Right ventricle myocardium inferior (tissue), 1 donor: ENCODE results near the gene F2R. TPM values are rescaled to one million over a fixed set of nuclear protein-coding genes. Genes with fewer than 3 reads are reported as not detected.

Source experiments
- ATAC-seq: fragments of 200-7000 bp; cut with Tn5 transposase; one replicate; pipeline ENCODE4 v1.9.1; 2020; ENCODE audit warnings: mild to moderate bottlenecking, moderate library complexity
- DNase-seq: peaks from one replicate; pipeline ENCODE4 v3.0.0; 2021; ENCODE audit errors: missing footprints
- intact Hi-C: fragments of 100-400 bp; cut with DNase I; formaldehyde crosslinking; loops from one replicate; pipeline ENCODE4 v1.11.0; 2022
- total RNA-seq: library from RNA; stranded (reverse); fragmentation: NEBNext Ultra II Directional; extraction: Animal tissue kit (Norgen Biotek cat#: 25700); gene quantifications from one replicate; pipeline ENCODE4 v1.2.1, GENCODE V29; 2021
- donor health status: DM: no; HTN: yes; CAD: no; lungs with severe emphysema.

Gene F2R
- total RNA-seq, 1 donor from 2014 or later = 5.7 TPM

- DNase-seq = no peak
- intact Hi-C loops = no loop called here
- no peak for ATAC-seq
Observed at GRCh38 chr5:76689321-76690036, 26.4 kb upstream of the F2R start.

- DNase-seq = no peak
- intact Hi-C loops = no loop called here
Observed at GRCh38 chr5:76690037-76690679, 25.8 kb upstream of the F2R start.

GRCh38 chr5:76690704-76691466, 25.0 kb upstream of the F2R start:
- intact Hi-C loops = no loop called here
- DNase-seq (no peak), ATAC-seq (no peak)

More at GRCh38 chr5:76690037-76690679, 25.8 kb upstream of the F2R start:
- ATAC-seq = no peak

GRCh38 chr5:76691467-76692273, 24.3 kb upstream of the F2R start:
- intact Hi-C loops = no loop called here
- DNase-seq (no peak), ATAC-seq (no peak)

DNA sequence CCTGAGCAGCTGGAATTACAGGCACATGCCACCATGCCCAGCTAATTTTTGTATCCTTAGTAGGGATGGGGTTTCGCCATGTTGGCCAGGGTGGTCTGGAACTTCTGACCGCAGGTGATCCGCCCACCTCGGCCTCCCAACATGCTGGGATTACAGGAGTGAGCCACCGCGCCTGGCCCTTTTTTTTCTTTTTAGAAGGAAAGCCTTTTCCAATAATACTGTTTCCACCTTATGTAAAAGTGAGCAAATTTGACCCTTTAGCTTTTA, 23.7 kb upstream of the F2R start:
- no peak for ATAC-seq
- intact Hi-C loops = no loop called here
- DNase-seq = no peak

GRCh38 chr5:76692651-76693050, 23.3 kb upstream of the F2R start:
- DNase-seq (no peak), ATAC-seq (no peak)
- intact Hi-C loops = no loop called here

DNA sequence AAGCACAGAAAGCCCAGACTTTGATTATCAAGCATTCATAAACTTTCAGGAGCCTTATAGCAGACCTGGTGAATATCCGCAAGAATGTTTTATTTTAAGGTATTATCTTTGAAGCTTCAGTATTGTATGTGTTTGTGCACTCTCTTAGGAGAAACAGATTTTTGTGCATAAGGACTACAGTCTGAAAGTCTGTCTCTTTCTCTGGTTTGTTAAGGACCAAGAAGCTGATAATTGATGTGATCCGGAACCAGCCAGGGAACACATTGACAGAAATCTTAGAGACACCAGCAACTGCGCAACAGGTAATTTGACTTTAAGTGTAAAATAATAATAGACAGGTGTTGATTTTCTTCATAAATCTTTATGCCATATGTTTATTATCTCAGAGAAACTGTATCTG, 22.8 kb upstream of the F2R start:
- ATAC-seq = no peak
- no peak for DNase-seq
- intact Hi-C loops = no loop called here

DNA sequence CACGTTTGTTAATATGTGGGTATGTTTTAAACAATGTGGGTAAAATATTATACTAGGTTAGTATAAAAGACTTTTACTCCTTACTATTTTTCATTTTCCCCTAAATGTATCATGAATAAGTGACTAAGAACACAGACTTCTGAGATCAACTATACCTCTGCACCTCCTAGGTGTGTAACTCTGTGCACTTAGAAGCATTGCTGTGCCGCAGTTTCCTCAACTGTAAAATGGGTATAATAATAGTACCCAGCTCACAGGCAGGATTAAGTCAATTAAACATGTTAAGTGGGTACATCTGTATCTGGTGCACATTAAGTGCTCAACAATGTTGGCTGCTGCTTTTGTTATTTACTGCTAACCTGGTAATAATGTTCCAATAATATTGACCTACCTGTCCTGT, 21.6 kb upstream of the F2R start:
- ATAC-seq = no peak
- no peak for DNase-seq
- intact Hi-C loops = no loop called here

GRCh38 chr5:76695346-76695745, 20.6 kb upstream of the F2R start:
- intact Hi-C loops = no loop called here
- DNase-seq (no peak), ATAC-seq (no peak)

DNA sequence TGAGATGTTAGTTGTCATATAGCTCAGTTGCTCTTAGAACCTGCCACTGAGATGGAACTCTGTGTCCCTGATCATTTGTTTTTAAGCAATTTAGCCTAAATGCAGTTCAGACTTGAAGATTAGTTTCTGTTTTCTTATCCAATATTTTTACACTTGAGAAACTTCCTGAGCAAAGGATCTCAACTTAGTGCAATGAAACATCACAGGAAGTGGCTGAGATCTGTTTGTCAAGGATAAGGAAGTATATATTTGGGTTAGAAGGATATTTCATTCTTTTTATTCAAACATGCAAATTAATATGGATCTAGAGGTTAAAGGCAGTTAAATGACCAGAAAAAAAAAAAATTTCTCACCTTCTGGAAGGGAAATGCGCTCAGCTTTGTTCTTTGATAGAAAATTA, 19.7 kb upstream of the F2R start:
- DNase-seq (no peak), ATAC-seq (no peak)
- intact Hi-C loops = no loop called here

DNA sequence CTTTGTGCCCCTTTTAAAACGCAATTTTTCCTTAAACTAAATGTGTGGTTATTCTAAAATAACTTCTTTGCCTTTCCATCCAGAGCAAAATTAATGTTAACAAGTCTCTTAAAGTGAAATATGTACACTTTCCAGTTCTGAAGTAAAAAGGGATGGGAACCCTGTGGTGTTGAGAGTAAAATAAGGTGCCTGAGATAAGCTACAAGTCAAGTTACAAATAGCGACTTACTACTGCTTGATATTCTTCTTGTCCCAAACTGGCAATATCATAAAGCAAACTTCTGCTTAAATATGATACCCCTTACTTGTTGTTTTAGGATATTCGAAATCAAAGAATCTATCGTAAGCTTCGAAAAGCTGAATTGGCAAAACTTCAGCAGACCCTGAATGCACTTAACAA, 18.3 kb upstream of the F2R start:
- intact Hi-C loops = no loop called here
- ATAC-seq (no peak), DNase-seq (no peak)

DNA sequence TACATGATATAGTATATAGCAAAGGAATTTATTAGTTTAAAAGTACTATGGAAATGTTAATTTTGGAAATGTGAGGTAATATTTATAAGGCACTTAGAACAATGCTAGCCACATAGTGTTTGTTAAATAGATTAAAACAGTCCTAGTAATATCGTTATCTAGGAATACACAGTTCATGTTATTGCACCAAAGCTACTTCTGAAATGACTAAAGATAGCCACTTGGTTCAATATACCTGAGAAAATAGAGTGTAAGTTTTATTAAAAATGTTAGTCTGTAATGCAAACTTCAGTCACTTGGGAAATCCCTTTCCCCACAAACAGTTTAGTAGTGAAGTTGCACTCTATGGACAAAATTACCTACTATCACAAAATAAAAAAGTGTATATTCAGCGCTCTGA, 15.4 kb upstream of the F2R start:
- ATAC-seq = no peak
- intact Hi-C loops = no loop called here
- no peak for DNase-seq

DNA sequence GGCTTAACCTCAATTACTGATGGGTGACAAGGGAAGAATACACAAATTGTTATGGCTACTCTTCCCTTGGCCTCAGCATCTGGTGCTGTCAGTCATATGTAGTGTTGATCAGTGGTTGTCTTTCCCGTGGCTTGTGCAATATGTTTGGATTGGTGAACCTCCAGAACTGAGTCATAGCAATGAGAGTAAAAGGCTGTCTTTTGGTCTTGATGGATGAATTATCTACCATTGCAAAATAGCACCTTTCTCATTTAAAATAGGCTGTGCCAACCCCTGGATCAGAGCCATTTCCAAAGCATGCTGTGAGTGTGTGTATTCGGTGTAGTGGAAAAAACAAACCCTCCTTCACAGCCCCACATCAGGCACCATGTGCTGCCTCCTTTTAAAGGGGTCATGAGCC, 14.6 kb upstream of the F2R start:
- no peak for ATAC-seq
- intact Hi-C loops = no loop called here
- no peak for DNase-seq

- intact Hi-C loops = no loop called here
- DNase-seq (no peak), ATAC-seq (no peak)
Observed at GRCh38 chr5:76703707-76704106, 12.2 kb upstream of the F2R start.

GRCh38 chr5:76704131-76704663, 11.7 kb upstream of the F2R start:
- DNase-seq = no peak
- no peak for ATAC-seq
- intact Hi-C loops = no loop called here

DNA sequence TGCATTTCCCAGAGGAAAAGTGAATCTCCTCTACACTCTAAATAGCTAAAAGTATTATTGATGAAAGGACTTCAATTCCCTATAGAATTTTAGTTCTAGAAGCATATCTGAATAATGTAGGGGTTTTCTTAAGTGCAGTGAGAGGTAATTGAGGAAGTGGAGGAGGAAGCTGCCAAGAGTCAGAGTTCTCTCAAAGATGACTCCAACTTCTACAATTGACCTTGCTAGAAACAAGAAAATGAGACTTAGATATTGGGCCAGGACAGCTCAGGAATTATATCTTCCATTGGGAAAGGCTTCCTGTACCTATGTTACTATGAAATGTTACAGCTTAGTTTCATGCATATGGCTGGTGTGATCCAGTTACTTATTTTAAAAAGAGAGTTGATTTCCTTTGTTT, 10.4 kb upstream of the F2R start:
- intact Hi-C loops = no loop called here
- ATAC-seq (no peak), DNase-seq (no peak)

GRCh38 chr5:76709762-76710161, 6.2 kb upstream of the F2R start:
- no peak for DNase-seq
- ATAC-seq = no peak
- intact Hi-C loops = loop anchor here (10.0 kb wide), 1 partner anchor 65 kb away; no protein-coding TSS in a partner anchor

- ATAC-seq = no peak
- no peak for DNase-seq
- intact Hi-C loops = loop anchor here (10.0 kb wide), 1 partner anchor 66 kb away; no protein-coding TSS in a partner anchor
Observed at GRCh38 chr5:76710991-76711390, 4.9 kb upstream of the F2R start.
